HEK293 (cell line): Measurements from ENCODE around the gene RMC1.

Source experiments
- CTCF ChIP-seq: fragments of 450-650 bp; formaldehyde crosslinking; IDR thresholded peaks from 2 replicates; pipeline ENCODE4 v1.5.1; 2016; ENCODE audit warnings: missing biosample characterization, missing genetic modification characterization
- RBAK ChIP-seq: fragments of 450-650 bp; formaldehyde crosslinking; IDR thresholded peaks from 2 replicates; pipeline ENCODE4 v1.5.1; 2016; ENCODE audit warnings: missing biosample characterization, missing genetic modification characterization

- TF ChIP-seq CTCF (tag by site-specific recombination): no peak
- no peak for TF ChIP-seq RBAK (tag by site-specific recombination)
Observed at GRCh38 chr18:23494992-23495391, 8.3 kb upstream of the RMC1 start.
